ENCODE data around the gene FAM227A. TPM values are rescaled to one million over a fixed set of nuclear protein-coding genes. Genes with fewer than 3 reads are reported as not detected.

Gene FAM227A
- total and polyA plus RNA-seq, 4 donors = 0.01 to 0.42 (median 0.04) TPM

DNA sequence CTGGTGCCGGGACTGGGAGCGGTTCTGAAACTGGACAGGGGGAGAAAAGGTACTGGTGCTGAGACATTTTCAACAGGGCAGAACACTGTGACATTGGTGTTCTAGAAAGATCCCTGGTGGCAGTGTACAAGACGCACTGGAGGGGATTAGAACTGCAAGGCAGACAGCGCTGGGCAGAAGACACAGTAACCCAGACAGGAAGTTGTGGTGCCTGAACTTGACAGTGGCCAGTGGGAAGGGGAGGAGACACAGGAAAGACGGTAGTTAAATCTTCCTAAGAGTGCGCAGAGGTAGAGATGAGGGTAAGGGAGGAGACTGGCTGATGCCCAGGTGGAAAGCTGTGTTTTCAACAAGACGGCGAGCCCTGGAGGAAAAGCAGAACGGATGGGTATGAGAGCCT, 24.5 kb downstream of the FAM227A start:
- Histone ChIP-seq H3K4me1 (ENCODE audit: control insufficient read depth in 4 of 4, insufficient read depth in 4 of 4, low read length in 3 of 4) (no peaks in the 10 kb centered on the region), H3K27me3 (ENCODE audit: control insufficient read depth in 4 of 4, insufficient read depth in 4 of 4, low read length in 3 of 4) (no peaks in the 10 kb centered on the region), H3K9me3 (ENCODE audit: control insufficient read depth in 4 of 4, low read length in 3 of 4) (no peaks in the 10 kb centered on the region), H3K27ac (ENCODE audit: low read depth in 1 of 2, low read length in 2 of 2) (no peak overlapping the region), H3K36me3 (ENCODE audit: control insufficient read depth in 4 of 4, insufficient read depth in 3 of 4, low read depth in 1 of 4, low read length in 3 of 4) (no peaks in the 10 kb centered on the region), H3K9ac (ENCODE audit: low read depth in 1 of 2, low read length in 2 of 2) (no peak overlapping the region), H3K4me3 (ENCODE audit: low read depth in 1 of 3, low read length in 3 of 3) (no peak overlapping the region)
- 83% methylated on average over 9 of the region's 9 CpGs for WGBS
- DNase-seq (ENCODE audit: low spot score) = no peak
- TF ChIP-seq RAD21 (IDR thresholded peaks at IDR 0.05) (no peak), GABPA (IDR thresholded peaks at IDR 0.05 in 1 of 2, conservative IDR thresholded peaks at IDR 0.05 in 1 of 2) (no peak), SP1 (IDR thresholded peaks at IDR 0.05) (no peak), JUND (IDR thresholded peaks at IDR 0.05) (no peak), EGR1 (IDR thresholded peaks at IDR 0.05; ENCODE audit: low read depth in 2 of 2) (no peak), FOXA1 (IDR thresholded peaks at IDR 0.05) (no peak), NR2F2 (IDR thresholded peaks at IDR 0.05) (no peak)
- TF ChIP-seq, protein P1, sequence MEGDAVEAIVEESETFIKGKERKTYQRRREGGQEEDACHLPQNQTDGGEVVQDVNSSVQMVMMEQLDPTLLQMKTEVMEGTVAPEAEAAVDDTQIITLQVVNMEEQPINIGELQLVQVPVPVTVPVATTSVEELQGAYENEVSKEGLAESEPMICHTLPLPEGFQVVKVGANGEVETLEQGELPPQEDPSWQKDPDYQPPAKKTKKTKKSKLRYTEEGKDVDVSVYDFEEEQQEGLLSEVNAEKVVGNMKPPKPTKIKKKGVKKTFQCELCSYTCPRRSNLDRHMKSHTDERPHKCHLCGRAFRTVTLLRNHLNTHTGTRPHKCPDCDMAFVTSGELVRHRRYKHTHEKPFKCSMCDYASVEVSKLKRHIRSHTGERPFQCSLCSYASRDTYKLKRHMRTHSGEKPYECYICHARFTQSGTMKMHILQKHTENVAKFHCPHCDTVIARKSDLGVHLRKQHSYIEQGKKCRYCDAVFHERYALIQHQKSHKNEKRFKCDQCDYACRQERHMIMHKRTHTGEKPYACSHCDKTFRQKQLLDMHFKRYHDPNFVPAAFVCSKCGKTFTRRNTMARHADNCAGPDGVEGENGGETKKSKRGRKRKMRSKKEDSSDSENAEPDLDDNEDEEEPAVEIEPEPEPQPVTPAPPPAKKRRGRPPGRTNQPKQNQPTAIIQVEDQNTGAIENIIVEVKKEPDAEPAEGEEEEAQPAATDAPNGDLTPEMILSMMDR (IDR thresholded peaks at IDR 0.05; ENCODE audit: low read depth, low read length, missing input control) = no peak

DNA sequence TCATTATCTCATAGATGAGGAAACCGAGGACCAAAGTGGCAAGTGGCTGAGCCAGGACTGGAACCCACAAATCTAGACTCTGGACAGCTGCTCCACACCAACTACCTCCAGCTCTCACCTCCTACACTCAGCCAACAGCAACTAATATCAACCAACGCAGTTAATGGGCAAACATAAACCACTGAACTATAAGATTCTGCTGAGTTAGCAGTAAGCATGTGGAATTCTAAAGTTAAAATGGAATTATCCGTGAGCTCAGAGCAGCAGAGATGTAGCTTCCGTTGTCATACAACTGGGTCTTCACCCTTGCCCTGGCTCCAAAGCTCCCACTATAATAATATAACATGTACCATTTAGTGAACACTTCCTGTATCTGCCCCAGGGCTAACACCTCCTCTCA, 27.1 kb downstream of the FAM227A start:
- H3K4me3 ChIP-seq (ENCODE audit: low read depth in 1 of 3, low read length in 3 of 3) = no peak overlapping the region
- H3K4me1 ChIP-seq (ENCODE audit: control insufficient read depth in 4 of 4, insufficient read depth in 4 of 4, low read length in 3 of 4) = no peaks in the 10 kb centered on the region
- H3K9me3 ChIP-seq (ENCODE audit: control insufficient read depth in 4 of 4, low read length in 3 of 4) = no peaks in the 10 kb centered on the region
- H3K9ac ChIP-seq (ENCODE audit: low read depth in 1 of 2, low read length in 2 of 2) = no peak overlapping the region
- H3K36me3 ChIP-seq (ENCODE audit: control insufficient read depth in 4 of 4, insufficient read depth in 3 of 4, low read depth in 1 of 4, low read length in 3 of 4) = no peaks in the 10 kb centered on the region
- 89% methylated on average over 4 of the region's 4 CpGs for WGBS
- no peak overlapping the region for H3K27ac ChIP-seq (ENCODE audit: low read depth in 1 of 2, low read length in 2 of 2)
- DNase-seq (ENCODE audit: low spot score) = no peak
- H3K27me3 ChIP-seq (ENCODE audit: control insufficient read depth in 4 of 4, insufficient read depth in 4 of 4, low read length in 3 of 4) = no peaks in the 10 kb centered on the region
- TF ChIP-seq YY1 (IDR thresholded peaks at IDR 0.05) (no peak), RAD21 (IDR thresholded peaks at IDR 0.05) (no peak), HNF4G (IDR thresholded peaks at IDR 0.05) (no peak), FOXA1 (IDR thresholded peaks at IDR 0.05) (no peak), NR2F2 (IDR thresholded peaks at IDR 0.05) (no peak), TAF1 (conservative IDR thresholded peaks at IDR 0.05) (no peak), GABPA (IDR thresholded peaks at IDR 0.05 in 1 of 2, conservative IDR thresholded peaks at IDR 0.05 in 1 of 2) (no peak), FOXA2 (IDR thresholded peaks at IDR 0.05) (no peak), RXRA (IDR thresholded peaks at IDR 0.05) (no peak), SP1 (IDR thresholded peaks at IDR 0.05) (no peak), JUND (IDR thresholded peaks at IDR 0.05) (no peak), HNF4A (conservative IDR thresholded peaks at IDR 0.05) (no peak)
- TF ChIP-seq, protein P1 (IDR thresholded peaks at IDR 0.05; ENCODE audit: low read depth, low read length, missing input control) = no peak
- TF ChIP-seq, protein P2, sequence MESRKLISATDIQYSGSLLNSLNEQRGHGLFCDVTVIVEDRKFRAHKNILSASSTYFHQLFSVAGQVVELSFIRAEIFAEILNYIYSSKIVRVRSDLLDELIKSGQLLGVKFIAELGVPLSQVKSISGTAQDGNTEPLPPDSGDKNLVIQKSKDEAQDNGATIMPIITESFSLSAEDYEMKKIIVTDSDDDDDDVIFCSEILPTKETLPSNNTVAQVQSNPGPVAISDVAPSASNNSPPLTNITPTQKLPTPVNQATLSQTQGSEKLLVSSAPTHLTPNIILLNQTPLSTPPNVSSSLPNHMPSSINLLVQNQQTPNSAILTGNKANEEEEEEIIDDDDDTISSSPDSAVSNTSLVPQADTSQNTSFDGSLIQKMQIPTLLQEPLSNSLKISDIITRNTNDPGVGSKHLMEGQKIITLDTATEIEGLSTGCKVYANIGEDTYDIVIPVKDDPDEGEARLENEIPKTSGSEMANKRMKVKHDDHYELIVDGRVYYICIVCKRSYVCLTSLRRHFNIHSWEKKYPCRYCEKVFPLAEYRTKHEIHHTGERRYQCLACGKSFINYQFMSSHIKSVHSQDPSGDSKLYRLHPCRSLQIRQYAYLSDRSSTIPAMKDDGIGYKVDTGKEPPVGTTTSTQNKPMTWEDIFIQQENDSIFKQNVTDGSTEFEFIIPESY (IDR thresholded peaks at IDR 0.05) = no peak
- TF ChIP-seq, protein P3, sequence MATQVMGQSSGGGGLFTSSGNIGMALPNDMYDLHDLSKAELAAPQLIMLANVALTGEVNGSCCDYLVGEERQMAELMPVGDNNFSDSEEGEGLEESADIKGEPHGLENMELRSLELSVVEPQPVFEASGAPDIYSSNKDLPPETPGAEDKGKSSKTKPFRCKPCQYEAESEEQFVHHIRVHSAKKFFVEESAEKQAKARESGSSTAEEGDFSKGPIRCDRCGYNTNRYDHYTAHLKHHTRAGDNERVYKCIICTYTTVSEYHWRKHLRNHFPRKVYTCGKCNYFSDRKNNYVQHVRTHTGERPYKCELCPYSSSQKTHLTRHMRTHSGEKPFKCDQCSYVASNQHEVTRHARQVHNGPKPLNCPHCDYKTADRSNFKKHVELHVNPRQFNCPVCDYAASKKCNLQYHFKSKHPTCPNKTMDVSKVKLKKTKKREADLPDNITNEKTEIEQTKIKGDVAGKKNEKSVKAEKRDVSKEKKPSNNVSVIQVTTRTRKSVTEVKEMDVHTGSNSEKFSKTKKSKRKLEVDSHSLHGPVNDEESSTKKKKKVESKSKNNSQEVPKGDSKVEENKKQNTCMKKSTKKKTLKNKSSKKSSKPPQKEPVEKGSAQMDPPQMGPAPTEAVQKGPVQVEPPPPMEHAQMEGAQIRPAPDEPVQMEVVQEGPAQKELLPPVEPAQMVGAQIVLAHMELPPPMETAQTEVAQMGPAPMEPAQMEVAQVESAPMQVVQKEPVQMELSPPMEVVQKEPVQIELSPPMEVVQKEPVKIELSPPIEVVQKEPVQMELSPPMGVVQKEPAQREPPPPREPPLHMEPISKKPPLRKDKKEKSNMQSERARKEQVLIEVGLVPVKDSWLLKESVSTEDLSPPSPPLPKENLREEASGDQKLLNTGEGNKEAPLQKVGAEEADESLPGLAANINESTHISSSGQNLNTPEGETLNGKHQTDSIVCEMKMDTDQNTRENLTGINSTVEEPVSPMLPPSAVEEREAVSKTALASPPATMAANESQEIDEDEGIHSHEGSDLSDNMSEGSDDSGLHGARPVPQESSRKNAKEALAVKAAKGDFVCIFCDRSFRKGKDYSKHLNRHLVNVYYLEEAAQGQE (IDR thresholded peaks at IDR 0.05) = no peak
- TF ChIP-seq, protein P4, sequence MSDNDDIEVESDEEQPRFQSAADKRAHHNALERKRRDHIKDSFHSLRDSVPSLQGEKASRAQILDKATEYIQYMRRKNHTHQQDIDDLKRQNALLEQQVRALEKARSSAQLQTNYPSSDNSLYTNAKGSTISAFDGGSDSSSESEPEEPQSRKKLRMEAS (IDR thresholded peaks at IDR 0.05) = no peak
- TF ChIP-seq, protein P5, sequence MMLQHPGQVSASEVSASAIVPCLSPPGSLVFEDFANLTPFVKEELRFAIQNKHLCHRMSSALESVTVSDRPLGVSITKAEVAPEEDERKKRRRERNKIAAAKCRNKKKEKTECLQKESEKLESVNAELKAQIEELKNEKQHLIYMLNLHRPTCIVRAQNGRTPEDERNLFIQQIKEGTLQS (IDR thresholded peaks at IDR 0.05) = no peak

Measured in liver (tissue), 9 donors.